GM12891 (cell line): ENCODE data around the gene LUM.

Experiments used
- PAX5 ChIP-seq: IDR thresholded peaks from 2 replicates; pipeline ENCODE4 v1.6.1; 2011; ENCODE audit warnings: low read length, moderate library complexity, mild to moderate bottlenecking; ENCODE audit not compliant: insufficient read depth, severe bottlenecking
- POLR2A ChIP-seq: IDR thresholded peaks from 2 replicates; pipeline ENCODE4 v1.6.1; 2011; ENCODE audit warnings: low read depth, low read length, control low read depth
- POLR2AphosphoS5 ChIP-seq: IDR thresholded peaks from 2 replicates; pipeline ENCODE4 v1.6.1; 2011; ENCODE audit warnings: low read depth, low read length, control low read depth
- POU2F2 ChIP-seq: IDR thresholded peaks from 2 replicates; pipeline ENCODE4 v1.6.1; 2011; ENCODE audit warnings: low read depth, mild to moderate bottlenecking, control low read depth, low read length, moderate library complexity
- SPI1 ChIP-seq: IDR thresholded peaks from 2 replicates; pipeline ENCODE4 v1.6.1; 2011; ENCODE audit warnings: low read depth, low read length, control low read depth
- TAF1 ChIP-seq: IDR thresholded peaks from 2 replicates; pipeline ENCODE4 v1.6.1; 2011; ENCODE audit warnings: low read depth, low read length, control low read depth

GRCh38 chr12:91143206-91143605 is 31.9 kb upstream of the LUM start:
- TF ChIP-seq TAF1 (no peak), POLR2AphosphoS5 (no peak), POLR2A (no peak), SPI1 (no peak), PAX5 (no peak), POU2F2 (no peak)
